IMR-90 (cell line): Measurements from ENCODE around the gene ARAP1. TPM values are rescaled to one million over a fixed set of nuclear protein-coding genes. Genes with fewer than 3 reads are reported as not detected.

Experiments
- ATAC-seq: fragments of 200-7000 bp; cut with Tn5 transposase; 2 replicates; pipeline ENCODE4 v1.9.1; 2020; ENCODE audit warnings: low read depth, mild to moderate bottlenecking, moderate library complexity
- BruUV-seq: library from RNA; stranded (reverse); fragments of 400-500 nt; replicated peaks from 2 replicates; lab custom pipeline; 2021; lab: Mats Ljungman, UMichigan
- CTCF ChIA-PET: fragments of 300-600 bp; formaldehyde crosslinking; extraction: SDS; loops from one replicate; lab custom pipeline; 2021; ENCODE audit warnings: antibody characterized with exemption; lab: Yijun Ruan, JAX
- POLR2A ChIA-PET: fragments of 300-600 bp; sonication (Branson Sonifier 250); formaldehyde crosslinking; loops from one replicate; lab custom pipeline; 2022; ENCODE audit warnings: antibody characterized with exemption; ENCODE audit not compliant: unreplicated experiment; lab: Charles Lee
- DNase-seq: peaks from one replicate; pipeline ENCODE4 v3.0.0; 2013
- H2AFZ ChIP-seq: replicated peaks from 2 replicates; pipeline ENCODE3; 2013; ENCODE audit warnings: low read length, mild to moderate bottlenecking; ENCODE audit not compliant: poor library complexity
- H2AK5ac ChIP-seq: 2 replicates; pipeline ENCODE4 v1.6.1; 2013; ENCODE audit warnings: low read depth, low read length, inconsistent platforms
- H2AK9ac ChIP-seq: replicated peaks from 2 replicates; pipeline ENCODE3; 2013; ENCODE audit warnings: mild to moderate bottlenecking, low read depth, low read length, moderate library complexity; ENCODE audit not compliant: poor library complexity
- H2BK120ac ChIP-seq: 2 replicates; pipeline ENCODE4 v1.6.1; 2013; ENCODE audit warnings: low read depth, low read length, inconsistent platforms
- H2BK15ac ChIP-seq: 3 replicates; pipeline ENCODE4 v1.6.1; 2013; ENCODE audit warnings: low read depth, low read length, inconsistent platforms
- H2BK20ac ChIP-seq: 2 replicates; pipeline ENCODE4 v1.6.1; 2013; ENCODE audit warnings: low read depth, mild to moderate bottlenecking, inconsistent platforms, low read length, moderate library complexity
- H2BK5ac ChIP-seq: 2 replicates; pipeline ENCODE4 v1.6.1; 2013; ENCODE audit warnings: mild to moderate bottlenecking, low read depth, low read length, inconsistent platforms; ENCODE audit not compliant: poor library complexity, severe bottlenecking
- H3K14ac ChIP-seq: replicated peaks from 2 replicates; pipeline ENCODE4 v1.6.1; 2013; ENCODE audit warnings: low read depth, low read length, inconsistent platforms
- H3K18ac ChIP-seq: 2 replicates; pipeline ENCODE4 v1.6.1; 2013; ENCODE audit warnings: low read depth, low read length, control low read depth
- H3K23ac ChIP-seq: 2 replicates; pipeline ENCODE4 v1.6.1; 2013; ENCODE audit warnings: low read depth, low read length, inconsistent platforms
- H3K27ac ChIP-seq: 2 replicates; pipeline ENCODE4 v1.5.1; 2013; ENCODE audit warnings: mild to moderate bottlenecking, control low read depth, low read length; ENCODE audit not compliant: insufficient read depth
- H3K27me3 ChIP-seq: 2 replicates; pipeline ENCODE4 v1.6.1; 2013; ENCODE audit warnings: low read length; ENCODE audit not compliant: control insufficient read depth, insufficient read depth
- H3K36me3 ChIP-seq: 2 replicates; pipeline ENCODE4 v1.6.1; 2013; ENCODE audit warnings: low read length, mixed read lengths; ENCODE audit not compliant: control insufficient read depth, insufficient read depth
- H3K4ac ChIP-seq: 2 replicates; pipeline ENCODE4 v1.6.1; 2013; ENCODE audit warnings: low read depth, low read length, inconsistent platforms
- H3K4me1 ChIP-seq: 2 replicates; pipeline ENCODE4 v1.6.1; 2013; ENCODE audit warnings: low read length, mixed read lengths; ENCODE audit not compliant: control insufficient read depth, insufficient read depth
- H3K4me2 ChIP-seq: 2 replicates; pipeline ENCODE4 v1.6.1; 2013; ENCODE audit warnings: low read depth, mild to moderate bottlenecking, control low read depth, low read length, moderate library complexity
- H3K4me3 ChIP-seq: 2 replicates; pipeline ENCODE4 v1.5.1; 2013; ENCODE audit warnings: low read depth, mild to moderate bottlenecking, control low read depth, low read length, moderate library complexity; ENCODE audit not compliant: insufficient read depth
- H3K56ac ChIP-seq: 2 replicates; pipeline ENCODE4 v1.6.1; 2013; ENCODE audit warnings: low read length, inconsistent platforms; ENCODE audit not compliant: insufficient read depth; ENCODE audit errors: extremely low read depth
- H3K79me1 ChIP-seq, 2 experiments: 2 replicates each; pipeline ENCODE4 v1.6.1; 2013; ENCODE audit warnings: low read length in 2 of 2, inconsistent platforms in 1 of 2, low read depth in 1 of 2
- H3K9ac ChIP-seq: 2 replicates; pipeline ENCODE4 v1.6.1; 2013; ENCODE audit warnings: low read depth, low read length, control low read depth
- H3K9me1 ChIP-seq: 2 replicates; pipeline ENCODE4 v1.6.1; 2013; ENCODE audit warnings: low read length, inconsistent platforms; ENCODE audit not compliant: insufficient read depth
- H3K9me3 ChIP-seq: 2 replicates; pipeline ENCODE4 v1.6.1; 2013; ENCODE audit warnings: low read length; ENCODE audit not compliant: control insufficient read depth, insufficient read depth
- H4K20me1 ChIP-seq: 2 replicates; pipeline ENCODE4 v1.6.1; 2013; ENCODE audit warnings: low read length, inconsistent platforms; ENCODE audit not compliant: insufficient read depth
- H4K5ac ChIP-seq: 2 replicates; pipeline ENCODE4 v1.6.1; 2013; ENCODE audit warnings: mild to moderate bottlenecking, low read depth, low read length, control low read depth
- H4K8ac ChIP-seq, 2 experiments: 2 replicates each; pipeline ENCODE4 v1.6.1; 2013; ENCODE audit warnings: low read depth in 2 of 2, low read length in 2 of 2, control low read depth in 1 of 2, inconsistent platforms in 1 of 2
- H4K91ac ChIP-seq: 2 replicates; pipeline ENCODE4 v1.6.1; 2013; ENCODE audit warnings: low read depth, low read length, inconsistent platforms; ENCODE audit not compliant: insufficient read depth
- CEBPB ChIP-seq: IDR thresholded peaks from 2 replicates; pipeline ENCODE4 v1.6.1; 2012; ENCODE audit warnings: low read depth, low read length, improper control_type of control experiment
- MAFK ChIP-seq: IDR thresholded peaks from 2 replicates; pipeline ENCODE4 v1.6.1; 2012; ENCODE audit warnings: low read depth, low read length, improper control_type of control experiment
- NFE2L2 ChIP-seq: fragments of 150-350 bp; IDR thresholded peaks from 2 replicates; pipeline ENCODE4 v1.6.1; 2016; ENCODE audit warnings: low read depth, mild to moderate bottlenecking, low read length
- WGBS, 2 experiments: methylation state at CpG; one replicate each; pipeline versions ENCODE4 v1.1.5 to v1.1.7; 2013; ENCODE audit warnings: missing lambda C conversion rate in 2 of 2; ENCODE audit not compliant: insufficient read length in 1 of 2; ENCODE audit errors: extremely low coverage in 2 of 2; 5-methylcytosine and 5-hydroxymethylcytosine counted together
- dilution Hi-C: fragments of 300-500 bp; cut with HindIII; formaldehyde crosslinking; loops from one replicate; pipeline ENCODE4 v1.14.3; 2018; ENCODE audit warnings: low sequenced_read_pairs; ENCODE audit not compliant: unreplicated experiment
- in situ Hi-C: fragments of 300-500 bp; cut with MboI; formaldehyde crosslinking; loops from 3 replicates; pipeline ENCODE4 v1.14.3; 2019; ENCODE audit warnings: low sequenced_read_pairs, inconsistent platforms, mixed read lengths
- intact Hi-C: fragments of 100-400 bp; cut with micrococcal nuclease; formaldehyde crosslinking; loops from 2 replicates; pipeline ENCODE4 v1.10.0; 2022
- polyA plus RNA-seq, 3 experiments: library from polyadenylated mRNA; depleted of rRNA; stranded (reverse); fragments of >200 nt; gene quantifications; 2 replicates each; pipeline ENCODE4 v1.2.3, GENCODE V29; 2012; ENCODE audit warnings: low replicate concordance in 1 of 3
- total RNA-seq: library from RNA; depleted of rRNA; stranded (reverse); fragments of >200 nt; gene quantifications from 2 replicates; pipeline ENCODE4 v1.2.3, GENCODE V29; 2012
- TF ChIP-seq, protein P1 (sequence below): fragments of 150-350 bp; IDR thresholded peaks from 2 replicates; pipeline ENCODE4 v1.6.1; 2016; ENCODE audit warnings: low read depth, mild to moderate bottlenecking, low read length, moderate library complexity, borderline replicate concordance

Gene ARAP1
- total and polyA plus RNA-seq, 2 of the 4 experiments (the other 2 are of a cell fraction): 37.6 to 63.1 TPM

DNA sequence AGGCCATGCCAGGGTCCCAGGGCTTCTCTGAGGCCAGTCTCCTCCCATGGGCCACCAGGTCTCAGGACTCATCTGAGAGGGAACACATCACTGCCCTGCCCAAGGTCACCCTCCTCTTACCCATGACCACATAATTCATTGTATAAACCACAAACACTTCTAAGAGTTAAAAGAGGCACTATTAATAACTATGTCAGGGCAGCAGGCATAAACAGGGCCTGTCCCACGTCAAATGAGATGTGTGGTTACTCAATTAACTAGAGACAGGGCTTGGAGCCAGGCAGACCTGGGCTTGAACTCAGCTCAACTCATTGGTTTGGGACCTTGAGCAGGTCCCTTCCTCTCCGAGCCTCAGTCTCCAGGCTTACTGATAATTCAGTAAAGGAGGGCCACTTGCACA lies 33.1 kb downstream of the ARAP1 start:
- Histone ChIP-seq H2BK120ac (no peak overlapping the region), H3K4ac (no peak overlapping the region), H3K9ac (no peak overlapping the region), H4K20me1 (peaks cover 69% of the 10 kb centered on the region), H4K91ac (no peak overlapping the region), H2AK5ac (no peak overlapping the region), H2BK5ac (no peak overlapping the region), H3K4me3 (no peak overlapping the region), H3K27ac (no peak overlapping the region), H4K8ac (no peak overlapping the region), H3K56ac (no peak overlapping the region), H3K23ac (no peak overlapping the region; the same call in 1 of the 2 replicates), H3K27me3 (no peaks in the 10 kb centered on the region), H3K79me1 (peaks cover 47 to 95% of the 10 kb centered on the region in 2 experiments), H3K14ac (no peak overlapping the region), H3K9me3 (no peaks in the 10 kb centered on the region), H3K9me1 (peaks cover 27% of the 10 kb centered on the region), H3K4me1 (peaks cover 27% of the 10 kb centered on the region), H2BK15ac (no peak overlapping the region), H2BK20ac (no peak overlapping the region), H3K18ac (no peak overlapping the region), H2AFZ (no peak overlapping the region), H3K4me2 (peak overlapping the region; percentile 16; the same call in 1 of the 2 replicates), H2AK9ac (no peak overlapping the region), H3K36me3 (peaks cover 16% of the 10 kb centered on the region), H4K5ac (no peak overlapping the region)
- WGBS, 2 experiments: 29% methylated on average over 1 of the region's 2 CpGs; no CpG with 5 or more reads in 1 of the 2 experiments
- dilution Hi-C loops (no loop called here), in situ Hi-C loops (no loop called here), intact Hi-C loops (no loop called here)
- POLR2A ChIA-PET: no interaction called here
- DNase-seq (peak; percentile 31), ATAC-seq (no peak)
- no peak for TF ChIP-seq CEBPB
- TF ChIP-seq, protein P1, sequence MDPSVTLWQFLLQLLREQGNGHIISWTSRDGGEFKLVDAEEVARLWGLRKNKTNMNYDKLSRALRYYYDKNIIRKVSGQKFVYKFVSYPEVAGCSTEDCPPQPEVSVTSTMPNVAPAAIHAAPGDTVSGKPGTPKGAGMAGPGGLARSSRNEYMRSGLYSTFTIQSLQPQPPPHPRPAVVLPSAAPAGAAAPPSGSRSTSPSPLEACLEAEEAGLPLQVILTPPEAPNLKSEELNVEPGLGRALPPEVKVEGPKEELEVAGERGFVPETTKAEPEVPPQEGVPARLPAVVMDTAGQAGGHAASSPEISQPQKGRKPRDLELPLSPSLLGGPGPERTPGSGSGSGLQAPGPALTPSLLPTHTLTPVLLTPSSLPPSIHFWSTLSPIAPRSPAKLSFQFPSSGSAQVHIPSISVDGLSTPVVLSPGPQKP: no peak
- no peak for TF ChIP-seq MAFK
- no peak for TF ChIP-seq NFE2L2
- BruUV-seq: no TSS peak
- CTCF ChIA-PET: no interaction called here
